Activated CD4-positive, CD25-positive, alpha-beta regulatory T cell treated with anti-CD3 and anti-CD28 coated beads, Interleukin-2, amount 50 U/mL, for 16 hours (primary cell): ENCODE measurements around the gene PLGRKT.
"Not testable (repeated sequence)": the region's sequence is repeated elsewhere in the genome, so short reads cannot be mapped to it uniquely, and the experiment has no call there.

Experiments used
- DNase-seq: peaks from one replicate; pipeline ENCODE4 v3.0.0-alpha.2; 2020; ENCODE audit warnings: low read depth, low spot score

The PLGRKT gene

DNA sequence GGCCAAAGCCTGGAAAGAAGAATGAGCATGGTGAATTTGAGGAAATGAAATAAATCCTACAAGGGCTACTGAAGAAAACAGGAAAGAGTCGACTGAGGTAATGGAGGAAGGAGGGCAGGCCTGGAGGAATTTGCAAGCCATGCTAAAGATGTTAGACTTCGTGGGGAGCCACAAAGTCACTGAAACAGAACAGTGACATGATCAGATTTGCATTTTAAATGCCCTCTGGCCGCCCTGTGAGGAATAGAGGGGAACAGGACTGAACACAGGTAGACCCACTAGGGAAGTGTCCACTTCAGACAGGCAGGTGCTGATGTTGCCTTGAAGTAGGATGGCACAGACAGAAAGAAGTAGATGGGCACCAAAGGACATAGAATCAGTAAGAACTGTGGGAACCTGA, 55.2 kb downstream of the PLGRKT start:
- no peak for DNase-seq

DNA sequence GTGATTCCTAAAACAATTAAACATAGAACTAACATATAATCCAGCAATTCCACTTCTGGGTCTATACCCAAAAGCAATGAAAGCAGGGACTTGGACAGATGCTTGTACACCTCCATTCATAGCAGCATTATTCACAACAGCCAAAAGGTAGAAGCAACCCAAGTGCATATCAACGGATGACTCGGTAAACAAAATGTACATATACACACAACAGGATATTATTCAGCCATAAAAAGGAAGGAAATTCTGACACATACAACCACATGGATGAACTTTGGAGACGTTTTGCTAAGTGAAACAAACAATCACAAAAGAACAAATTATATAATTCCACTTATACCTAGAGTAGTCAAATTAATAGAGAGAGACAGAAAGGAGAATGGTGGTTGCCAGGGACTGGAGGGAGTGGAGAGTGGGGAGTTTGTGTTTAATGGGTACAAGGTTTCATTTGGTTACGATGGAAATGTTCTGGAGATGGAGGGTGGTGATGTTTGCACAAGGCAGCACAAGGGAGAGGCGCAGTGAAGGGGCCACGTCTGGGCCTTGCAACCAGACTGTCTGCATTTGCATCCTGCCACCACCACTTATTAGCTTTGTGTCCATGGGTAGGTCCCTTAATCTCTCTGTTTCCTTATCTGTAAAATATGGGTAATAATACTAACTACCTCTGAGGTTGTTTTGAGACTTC, 61.8 kb downstream of the PLGRKT start:
- DNase-seq: no peak

DNA sequence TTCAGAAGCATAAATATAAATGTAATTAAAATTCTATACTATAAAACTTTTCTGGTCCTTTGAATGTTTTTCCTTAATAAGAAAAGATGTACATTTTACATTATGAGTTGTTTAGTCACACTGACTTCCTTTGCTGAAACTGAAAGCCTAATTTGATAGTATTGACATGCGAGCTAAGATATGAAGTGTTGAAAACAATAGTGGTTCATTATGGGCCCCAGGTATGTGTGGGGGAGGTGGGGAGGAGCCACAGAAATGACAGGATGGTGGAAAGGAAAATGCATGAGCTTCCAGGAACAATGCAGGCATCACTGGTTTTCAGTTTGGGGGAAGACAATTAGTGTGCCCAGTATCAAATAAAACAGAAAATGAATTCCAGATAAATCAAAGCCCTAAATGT, 62.6 kb downstream of the PLGRKT start:
- no peak for DNase-seq

DNA sequence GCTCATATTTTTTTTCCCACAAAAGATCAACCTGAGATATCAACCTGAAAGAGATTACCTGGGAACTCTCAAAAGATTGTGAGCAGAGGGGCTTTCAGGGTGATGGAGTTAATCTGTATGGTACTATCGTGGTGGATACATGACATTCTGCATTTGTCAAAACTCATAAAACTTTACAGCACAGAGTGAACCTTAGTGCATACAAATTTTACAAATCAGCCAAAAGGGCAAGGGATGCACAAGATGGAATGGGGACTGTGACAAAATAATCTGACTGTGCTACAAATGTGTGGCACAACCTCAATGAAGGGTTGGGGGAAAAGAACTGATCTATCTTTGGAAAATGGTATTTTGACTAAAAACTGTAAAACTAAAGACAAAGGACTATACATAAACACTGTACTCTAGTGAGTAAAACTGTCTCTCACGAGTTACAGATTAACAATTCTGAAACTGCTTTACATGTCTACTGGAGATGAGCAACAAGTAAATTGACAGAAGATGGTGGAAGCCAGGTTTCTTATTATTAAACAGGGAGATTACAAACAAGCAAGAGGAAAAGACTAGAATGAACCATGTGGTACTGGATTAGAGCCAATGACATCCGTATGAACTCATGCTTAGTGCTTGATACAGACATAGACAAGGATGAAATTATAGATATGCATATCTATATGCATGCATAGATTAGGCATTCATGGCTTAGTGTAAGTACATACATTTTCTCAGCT, 73.3 kb downstream of the PLGRKT start:
- DNase-seq: no peak

DNA sequence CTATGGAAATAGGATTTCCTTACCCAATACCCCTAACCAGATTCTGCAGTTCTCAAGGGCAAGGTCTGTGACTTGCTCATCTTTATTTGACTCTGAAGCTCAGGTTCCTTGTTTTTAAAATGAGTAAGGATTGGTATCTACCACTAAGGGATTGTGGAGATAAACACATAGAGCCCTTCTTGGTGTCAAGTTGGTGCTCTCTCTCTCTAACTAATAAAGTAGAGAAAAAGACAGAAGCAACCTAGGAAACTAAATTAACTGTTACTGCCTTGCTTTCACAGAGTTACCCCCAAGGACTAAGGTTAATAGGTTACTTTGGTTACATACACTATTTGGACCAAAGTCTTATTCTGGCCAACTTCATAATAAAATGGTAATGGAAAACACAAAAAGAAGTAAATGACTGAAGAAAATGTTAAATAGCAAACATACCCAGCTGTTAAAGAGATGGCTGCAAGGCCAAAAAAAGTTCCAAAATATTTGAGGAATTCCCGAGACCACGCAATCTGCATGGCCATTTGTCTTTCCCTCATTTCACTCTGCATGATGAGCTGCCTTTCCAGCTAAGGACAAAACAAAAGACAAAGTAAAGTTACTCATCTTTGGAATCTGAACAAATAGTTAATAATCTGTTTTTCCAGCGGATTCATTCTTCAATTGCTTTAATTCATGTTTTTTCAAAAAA, 76.3 kb downstream of the PLGRKT start:
- no peak for DNase-seq

DNA sequence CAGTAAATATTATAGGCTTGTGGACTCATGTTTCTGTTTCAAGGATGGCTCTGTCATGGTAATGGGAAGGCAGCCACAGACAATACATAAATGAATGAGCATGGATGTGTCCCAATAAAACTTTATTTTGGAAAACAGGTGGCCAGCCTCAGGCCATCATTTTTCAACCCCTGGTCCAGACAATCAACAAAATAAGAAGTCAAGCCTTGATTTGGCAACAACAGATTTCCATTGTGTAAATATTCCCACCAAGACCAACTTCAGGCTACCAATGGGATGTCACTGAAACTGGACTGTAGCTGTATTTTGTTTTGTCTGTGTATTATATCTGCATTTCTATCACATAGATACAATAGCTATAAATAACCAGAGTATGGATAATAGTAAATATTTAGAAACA, 77.4 kb downstream of the PLGRKT start:
- no peak for DNase-seq

DNA sequence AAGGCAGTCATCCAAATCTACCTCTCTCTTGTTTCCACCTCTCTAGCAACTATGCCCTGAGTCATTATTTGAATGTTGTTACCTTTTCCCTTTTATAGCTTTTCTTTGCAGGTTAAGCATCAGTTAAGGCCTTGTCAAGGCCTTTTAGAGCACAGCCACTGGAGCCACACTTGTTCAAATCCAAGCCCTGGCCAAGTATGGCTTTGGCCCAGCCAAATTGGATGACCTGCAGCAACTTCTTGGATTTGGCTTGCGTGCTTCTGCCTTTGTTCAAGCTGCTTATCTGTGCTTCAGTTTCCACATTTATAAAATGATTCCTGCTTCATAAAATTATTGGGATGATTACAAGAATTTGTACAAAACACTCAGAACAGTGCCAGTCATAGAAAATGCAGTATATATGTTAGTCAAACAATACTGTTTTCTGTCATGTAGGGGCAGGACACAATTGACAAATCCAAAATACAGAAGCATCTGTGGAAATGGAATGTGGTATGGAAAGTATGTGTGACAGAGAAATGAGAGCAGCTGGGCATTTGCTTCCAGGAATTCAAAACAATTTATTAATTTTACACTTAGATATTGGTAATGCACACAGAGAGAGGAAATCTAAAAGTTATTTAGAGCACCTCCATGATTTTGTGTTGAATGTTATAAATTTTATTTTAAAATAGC, 80.2 kb downstream of the PLGRKT start:
- no peak for DNase-seq

DNA sequence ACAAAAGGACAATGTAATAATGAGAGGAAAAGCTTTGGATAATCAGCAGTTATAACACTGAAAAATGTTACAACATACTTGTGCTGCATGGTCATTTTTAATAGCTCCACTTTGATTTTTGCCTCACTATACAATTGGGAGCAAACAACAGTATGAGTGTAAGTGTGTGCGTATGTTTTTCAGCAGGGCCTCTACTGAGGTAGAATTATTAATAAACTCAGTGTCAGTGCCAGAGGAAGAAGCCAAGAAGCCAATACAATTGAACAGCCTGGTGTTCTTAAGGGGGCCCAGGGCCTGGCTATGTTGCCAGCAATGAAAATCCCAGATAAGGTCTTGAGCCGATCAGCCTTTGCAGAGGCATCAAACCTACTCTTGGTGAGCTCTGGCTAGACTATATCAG, 81.9 kb downstream of the PLGRKT start:
- DNase-seq: no peak

DNA sequence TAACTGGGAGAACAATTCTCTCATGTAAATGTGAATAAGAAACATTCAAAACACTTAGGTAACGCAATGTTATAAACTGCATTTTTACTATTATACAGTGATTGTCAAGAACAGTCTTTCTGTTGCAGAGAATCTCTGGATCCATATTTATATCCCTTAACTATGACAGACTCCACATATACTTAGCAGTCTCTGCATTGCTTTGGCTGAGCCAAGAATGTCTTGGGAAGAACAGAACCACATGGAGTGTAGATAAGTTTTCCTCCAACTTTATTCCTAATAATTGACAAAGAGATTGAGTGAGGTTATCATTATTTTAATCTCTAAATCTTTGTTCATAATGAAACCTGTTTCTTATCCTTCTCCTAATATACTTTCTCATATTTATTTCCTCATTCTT, 82.5 kb downstream of the PLGRKT start:
- no peak for DNase-seq

DNA sequence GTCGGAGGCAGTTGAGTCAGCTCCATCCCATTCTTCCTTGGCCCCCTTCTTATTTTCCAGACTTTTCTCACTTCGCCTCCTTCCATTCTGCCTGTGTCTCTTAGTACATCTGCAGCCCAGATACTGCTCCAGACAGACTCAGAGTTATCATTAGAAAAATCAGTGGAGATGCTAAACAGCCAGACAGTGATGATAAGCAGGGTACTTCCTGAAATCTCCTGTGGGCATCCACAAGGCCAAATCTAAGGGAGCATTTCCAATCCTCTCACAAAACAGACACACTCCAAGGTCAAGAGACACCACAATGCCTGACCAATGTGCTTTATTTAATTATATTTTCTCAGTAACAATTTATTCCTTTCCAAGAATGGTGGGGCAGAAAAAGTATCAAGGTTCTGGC, 83.5 kb downstream of the PLGRKT start:
- no peak for DNase-seq

DNA sequence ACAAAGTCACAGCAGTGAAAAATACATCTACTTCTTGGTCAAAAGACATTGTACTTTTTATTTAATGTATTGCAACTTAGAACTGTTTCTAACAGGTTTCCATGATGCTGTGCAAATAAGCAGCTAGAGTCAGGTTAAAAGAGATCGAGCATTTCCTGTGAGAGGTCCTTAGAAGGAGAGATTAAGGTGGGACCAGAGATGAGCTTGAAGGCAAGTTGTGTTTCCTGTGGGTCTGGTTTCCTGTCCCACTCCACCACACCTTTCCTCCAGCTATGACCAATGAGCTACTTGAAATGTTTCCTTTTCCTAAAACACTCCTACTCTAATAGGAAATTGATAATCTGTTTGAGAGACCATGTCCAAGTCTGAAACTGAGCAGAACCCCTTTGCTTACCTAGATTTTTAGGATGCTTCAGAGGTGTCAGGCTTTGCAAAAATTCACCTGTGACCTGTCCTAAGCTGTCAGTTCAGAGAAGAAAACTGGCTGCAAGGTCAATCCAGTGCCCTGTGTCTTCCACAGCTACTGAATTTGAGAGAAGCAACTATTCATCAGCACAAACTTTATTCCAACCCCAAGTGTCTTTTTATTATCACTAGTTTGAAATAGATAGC, 85.0 kb downstream of the PLGRKT start:
- DNase-seq: no peak

DNA sequence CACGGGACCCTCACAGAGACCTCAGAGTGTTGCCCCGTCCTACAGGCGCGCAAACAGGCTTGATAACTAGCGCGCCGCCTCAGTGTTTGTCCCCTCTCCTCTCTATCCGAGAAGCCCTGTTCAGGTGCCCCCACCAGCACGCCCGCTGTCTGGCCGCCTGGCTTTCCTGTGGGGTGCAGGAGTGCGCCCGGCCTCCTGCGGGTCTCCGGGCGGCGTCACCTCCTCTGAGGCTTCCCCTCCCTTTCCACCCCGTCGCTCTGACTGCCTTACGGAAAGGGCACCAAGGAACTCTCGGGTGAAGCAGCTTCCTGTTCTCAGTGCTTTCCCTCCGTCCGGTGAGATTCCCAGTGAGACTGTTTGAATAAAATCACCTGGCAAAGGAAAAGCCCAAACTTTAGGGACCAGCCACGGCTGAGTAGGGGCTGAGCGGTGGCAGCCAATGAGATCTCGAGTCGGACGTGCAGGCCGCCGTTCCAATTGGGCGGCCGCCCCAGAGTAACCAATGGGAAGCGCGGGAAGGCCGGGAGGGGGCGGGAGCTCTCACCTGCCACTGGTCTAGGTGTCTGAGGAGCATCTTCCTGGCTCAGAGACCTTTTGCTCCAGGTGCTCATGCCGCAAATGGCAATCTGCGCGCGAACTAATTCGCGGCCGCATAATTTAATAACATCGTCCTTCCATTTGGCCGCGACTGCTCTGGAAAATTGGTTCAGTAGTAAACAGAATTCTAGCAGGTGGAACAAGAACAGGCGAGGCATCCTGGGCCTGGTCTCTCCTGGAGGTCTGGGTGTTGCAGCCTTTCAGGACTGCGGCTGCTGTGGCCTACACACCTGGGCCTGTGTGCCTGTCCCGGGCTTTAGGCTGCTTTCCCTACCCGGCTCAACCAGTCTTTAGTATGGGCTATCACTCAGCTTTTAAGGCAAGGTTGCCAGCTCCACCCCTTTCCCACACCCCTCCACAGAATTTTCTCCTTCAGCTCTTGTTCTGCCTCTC, 98.4 kb downstream of the PLGRKT start, which contains the start of gene RLN1:
Gene RLN1 (minus strand): TSS at position 885 of the 990 bp plus-strand sequence. CDS start 130 bp downstream, at position 755.
- DNase-seq: not testable (repeated sequence)

DNA sequence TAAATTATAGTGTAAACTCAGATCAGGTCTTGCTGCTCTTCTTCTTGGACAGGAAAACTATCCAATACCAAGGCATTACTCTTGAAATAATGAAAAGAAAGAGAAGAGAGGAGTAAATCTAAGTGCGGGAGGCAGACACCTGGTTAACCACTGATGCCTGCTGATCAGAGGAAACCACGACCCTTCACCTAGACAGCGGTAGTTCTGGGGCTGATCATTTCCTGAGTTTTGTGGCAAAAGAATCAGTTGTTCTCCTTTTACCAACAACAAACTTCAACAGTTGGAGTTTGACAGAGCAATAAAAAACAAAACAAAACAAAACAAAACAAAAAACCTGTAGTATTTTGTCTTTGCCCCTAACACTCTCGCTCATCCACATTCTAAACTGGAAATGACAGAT, 101.0 kb downstream of the PLGRKT start:
- DNase-seq: no peak

DNA sequence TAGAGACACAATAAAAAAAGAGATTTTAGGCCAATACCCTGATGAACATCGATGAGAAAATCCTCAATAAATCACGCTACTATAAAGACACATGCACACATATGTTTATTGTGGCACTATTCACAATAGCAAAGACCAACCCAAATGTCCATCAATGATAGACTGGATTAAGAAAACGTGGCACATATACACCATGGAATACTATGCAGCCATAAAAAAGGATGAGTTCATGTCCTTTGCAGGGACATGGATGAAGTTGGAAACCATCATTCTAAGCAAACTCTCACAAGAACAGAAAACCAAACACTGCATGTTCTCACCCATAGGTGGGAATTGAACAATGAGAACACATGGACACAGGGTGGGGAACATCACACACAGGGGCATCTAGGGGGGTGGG, 106.4 kb downstream of the PLGRKT start:
- not testable (repeated sequence) for DNase-seq

DNA sequence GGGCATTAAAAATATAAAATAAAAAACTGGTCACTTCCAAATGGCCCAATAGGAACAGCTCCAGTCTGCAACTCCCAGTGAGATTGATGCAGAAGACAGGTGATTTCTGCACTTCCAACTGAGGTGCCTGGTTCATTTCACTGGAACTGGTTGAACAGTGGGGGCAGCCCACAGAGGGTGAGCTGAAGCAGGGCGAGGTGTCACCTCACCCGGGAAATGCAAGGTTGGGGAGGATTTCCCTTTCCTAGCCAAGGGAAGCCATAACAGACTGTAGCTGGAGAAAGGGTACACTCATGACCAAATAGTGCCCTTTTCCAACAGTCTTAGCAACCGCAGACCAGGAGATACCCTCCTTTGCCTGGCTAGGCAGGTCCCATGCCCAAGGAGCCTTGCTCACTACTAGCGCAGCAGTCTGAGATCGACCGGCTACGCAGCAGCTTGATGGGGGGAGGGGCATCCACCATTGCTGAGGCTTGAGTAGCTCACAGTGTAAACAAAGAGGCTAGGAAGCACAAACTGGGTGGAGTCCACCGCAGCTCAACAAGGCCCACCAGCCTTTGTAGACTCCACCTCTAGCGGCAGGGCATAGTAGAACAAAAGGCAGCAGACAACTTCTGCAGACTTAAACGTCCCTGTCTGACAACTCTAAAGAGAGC, 110.7 kb downstream of the PLGRKT start:
- DNase-seq: no peak

DNA sequence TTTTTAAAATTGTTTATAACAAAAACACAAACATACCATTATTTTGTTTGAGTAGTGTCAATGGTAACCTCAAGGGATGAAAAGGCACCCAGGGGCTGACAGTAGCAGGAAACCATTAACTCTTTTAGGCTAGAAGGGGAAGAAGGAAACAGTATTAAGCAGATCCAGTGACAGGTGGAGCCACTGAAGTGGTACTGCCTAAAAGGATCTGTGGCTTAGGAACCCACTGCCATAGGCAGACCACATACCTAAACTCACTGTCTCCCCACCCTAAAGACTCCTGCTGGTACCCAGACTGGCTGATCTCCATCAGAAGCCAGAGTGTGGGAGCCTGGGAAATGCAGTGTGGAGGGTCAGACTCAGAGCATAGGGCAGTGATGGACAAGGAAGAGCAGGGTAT, 111.5 kb downstream of the PLGRKT start:
- no peak for DNase-seq

DNA sequence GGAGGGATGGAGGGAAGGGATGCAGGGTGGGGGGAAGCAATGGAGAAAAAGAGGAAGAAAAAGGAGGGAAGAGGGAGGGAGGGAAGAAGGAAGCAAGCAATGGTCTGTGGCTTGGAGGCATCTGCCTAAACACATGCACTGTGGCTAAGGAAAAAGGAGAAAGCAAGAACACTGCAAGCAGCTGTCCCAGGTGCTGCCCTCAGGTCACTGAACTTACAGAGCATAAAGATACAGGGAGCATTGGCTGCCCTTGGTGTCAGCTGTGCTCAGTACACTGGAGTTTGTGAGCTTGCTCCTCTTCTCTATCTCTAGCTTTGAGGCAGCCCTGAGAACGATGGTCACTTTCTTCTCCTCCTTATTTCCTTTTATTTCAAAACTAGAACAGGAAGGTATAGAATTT, 116.1 kb downstream of the PLGRKT start:
- DNase-seq: not testable (repeated sequence)

DNA sequence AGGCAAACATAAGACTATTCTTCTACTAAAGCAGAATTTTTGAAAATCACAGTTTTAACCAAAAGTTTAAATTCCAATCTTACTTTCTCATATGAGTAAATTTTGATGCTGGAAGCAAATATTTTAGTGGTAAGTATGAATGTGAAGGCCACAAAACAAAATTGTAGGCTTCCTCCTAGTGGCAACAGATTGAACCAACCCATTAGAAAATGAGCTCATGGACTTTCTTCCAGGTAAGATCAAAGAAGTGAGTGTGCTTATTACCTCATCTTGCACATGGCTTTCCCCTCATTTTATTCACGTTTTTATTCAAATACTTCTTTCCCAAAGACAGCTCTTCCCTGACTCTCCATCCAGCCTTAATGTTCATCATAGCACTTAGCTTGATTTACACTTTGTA, 116.7 kb downstream of the PLGRKT start:
- DNase-seq: no peak

DNA sequence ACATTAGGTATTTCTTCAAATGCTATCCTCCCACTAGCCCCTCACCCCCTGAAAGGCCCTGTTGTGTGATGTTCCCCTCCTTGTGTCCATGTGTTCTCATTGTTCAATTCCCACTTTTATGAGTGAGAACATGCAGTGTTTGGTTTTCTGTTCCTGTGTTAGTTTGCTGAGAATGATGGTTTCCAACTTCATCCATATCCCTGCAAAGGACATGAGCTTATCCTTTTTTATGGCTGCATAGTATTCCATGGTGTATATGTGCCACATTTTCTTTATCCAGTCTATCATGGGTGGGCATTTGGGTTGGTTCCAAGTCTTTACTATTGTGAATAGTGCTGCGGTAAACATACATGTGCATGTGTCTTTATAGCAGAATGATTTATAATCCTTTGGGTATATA, 121.3 kb downstream of the PLGRKT start:
- not testable (repeated sequence) for DNase-seq
